SK-N-SH (cell line): ENCODE measurements around the gene KPNA5. TPM values are rescaled to one million over a fixed set of nuclear protein-coding genes. Genes with fewer than 3 reads are reported as not detected.

Experiments used
- CTCF ChIA-PET: fragments of 300-600, 350-600 bp; formaldehyde crosslinking; extraction: SDS; loops from one replicate; lab custom pipeline; 2021; lab: Yijun Ruan, JAX
- POLR2A ChIA-PET: fragments of 350-600 bp; sonication (Branson Sonifier 250); formaldehyde crosslinking; extraction: SDS; loops from one replicate; lab custom pipeline; 2020; ENCODE audit warnings: antibody characterized with exemption, inconsistent platforms; lab: Yijun Ruan, JAX
- DNase-seq: peaks from one replicate; pipeline ENCODE4 v3.0.0; 2012
- H2AFZ ChIP-seq: fragments of 200-600 bp; sonication (generic); 2 replicates; pipeline ENCODE4 v1.8.1; 2016; ENCODE audit warnings: antibody characterized with exemption, mild to moderate bottlenecking, low read depth
- H3F3A ChIP-seq: fragments of 200-600 bp; sonication (generic); replicated peaks from 2 replicates; pipeline ENCODE3; 2016; ENCODE audit warnings: antibody characterized with exemption, mild to moderate bottlenecking; ENCODE audit not compliant: insufficient read depth
- H3K27ac ChIP-seq, 2 experiments: fragments of 200-500 bp in 1 of 2; fragments of 200-600 bp in 1 of 2; sonication (Bioruptor generic) in 1 of 2; sonication (generic), shearing (Covaris generic) in 1 of 2; 2 replicates each; pipeline versions ENCODE4 v1.5.1 to v1.6.1; 2014 to 2016; ENCODE audit warnings: low read depth in 2 of 2, inconsistent platforms in 1 of 2, low read length in 1 of 2, mild to moderate bottlenecking in 1 of 2, mixed read lengths in 1 of 2
- H3K27me3 ChIP-seq: fragments of 200-600 bp; sonication (generic), shearing (Covaris generic); 2 replicates; pipeline ENCODE4 v1.6.1; 2016; ENCODE audit warnings: mixed run types; ENCODE audit not compliant: insufficient read depth
- H3K36me3 ChIP-seq, 2 experiments: fragments of 200-500 bp in 1 of 2; fragments of 200-600 bp in 1 of 2; sonication (Bioruptor generic) in 1 of 2; sonication (generic) in 1 of 2; replicated peaks in 1 of 2; 2 replicates each; pipeline versions ENCODE3 to v1.5.1; 2014 to 2016; ENCODE audit warnings: low read length in 1 of 2, mild to moderate bottlenecking in 1 of 2; ENCODE audit not compliant: insufficient read depth in 2 of 2, control insufficient read depth in 1 of 2
- H3K4me1 ChIP-seq, 2 experiments: fragments of 200-500 bp in 1 of 2; fragments of 200-600 bp in 1 of 2; sonication (Bioruptor generic) in 1 of 2; sonication (generic), shearing (Covaris generic) in 1 of 2; 2 replicates each; pipeline versions ENCODE4 v1.5.1 to v1.6.1; 2014 to 2016; ENCODE audit warnings: low read depth in 1 of 2, low read length in 1 of 2, mixed run types in 1 of 2; ENCODE audit not compliant: insufficient read depth in 2 of 2, control insufficient read depth in 1 of 2
- H3K4me2 ChIP-seq: fragments of 200-600 bp; sonication (generic), shearing (Covaris generic); 2 replicates; pipeline ENCODE4 v1.6.1; 2017; ENCODE audit warnings: mixed run types
- H3K4me3 ChIP-seq, 2 experiments: fragments of 200-500 bp in 1 of 2; fragments of 200-600 bp in 1 of 2; sonication (Bioruptor generic) in 1 of 2; sonication (generic), shearing (Covaris generic) in 1 of 2; 2 replicates each; pipeline versions ENCODE4 v1.5.1 to v1.8.1; 2014 to 2016; ENCODE audit warnings: low read depth in 2 of 2, inconsistent platforms in 1 of 2, low read length in 1 of 2, mild to moderate bottlenecking in 1 of 2, mixed read lengths in 1 of 2, moderate library complexity in 1 of 2
- H3K79me2 ChIP-seq: fragments of 200-600 bp; sonication (generic); 2 replicates; pipeline ENCODE4 v1.8.1; 2017; ENCODE audit warnings: mild to moderate bottlenecking; ENCODE audit not compliant: insufficient read depth
- H3K9ac ChIP-seq: fragments of 200-600 bp; sonication (generic); 2 replicates; pipeline ENCODE4 v1.6.1; 2017; ENCODE audit warnings: mixed run types
- H3K9me2 ChIP-seq: fragments of 200-600 bp; sonication (generic); 2 replicates; pipeline ENCODE4 v1.6.1; 2017; ENCODE audit warnings: mixed run types
- H3K9me3 ChIP-seq: fragments of 200-600 bp; sonication (generic); 2 replicates; pipeline ENCODE4 v1.6.1; 2017; ENCODE audit warnings: mixed run types, mild to moderate bottlenecking, moderate library complexity
- H4K20me1 ChIP-seq: fragments of 200-600 bp; sonication (generic); 2 replicates; pipeline ENCODE4 v1.6.1; 2017; ENCODE audit warnings: mild to moderate bottlenecking, mixed run types; ENCODE audit not compliant: insufficient read depth
- CHD2 ChIP-seq: fragments of 150-350 bp; IDR thresholded peaks from 2 replicates; pipeline ENCODE4 v1.6.1; 2018; ENCODE audit warnings: low read length; ENCODE audit not compliant: partially characterized antibody
- ELF1 ChIP-seq: IDR thresholded peaks from 2 replicates; pipeline ENCODE4 v1.4.0; 2012
- EP300 ChIP-seq, 2 experiments: IDR thresholded peaks; 2 replicates each; pipeline versions ENCODE4 v1.4.0 to v1.6.1; 2012; ENCODE audit warnings: borderline replicate concordance in 1 of 2, low read depth in 1 of 2, low read length in 1 of 2
- FOXJ3 ChIP-seq: sonication (generic); formaldehyde crosslinking; IDR thresholded peaks from 2 replicates; pipeline ENCODE4 v1.5.1; 2020; ENCODE audit warnings: mild to moderate bottlenecking, missing genetic modification reagents
- GABPA ChIP-seq: IDR thresholded peaks from 2 replicates; pipeline ENCODE4 v1.4.0; 2012; ENCODE audit warnings: low read depth, mild to moderate bottlenecking
- GATA2 ChIP-seq: sonication (generic); formaldehyde crosslinking; IDR thresholded peaks from 2 replicates; pipeline ENCODE4 v1.5.0; 2020; ENCODE audit warnings: mild to moderate bottlenecking, missing genetic modification reagents
- MEF2A ChIP-seq: IDR thresholded peaks from 2 replicates; pipeline ENCODE4 v1.4.0; 2012; ENCODE audit warnings: low read depth, borderline replicate concordance
- RCOR1 ChIP-seq: fragments of 150-350 bp; IDR thresholded peaks from 2 replicates; pipeline ENCODE4 v1.6.1; 2017; ENCODE audit warnings: antibody characterized with exemption, low read length
- SIN3A ChIP-seq: IDR thresholded peaks from 2 replicates; pipeline ENCODE4 v1.6.1; 2012; ENCODE audit warnings: low read depth, mild to moderate bottlenecking, low read length, moderate library complexity, borderline replicate concordance
- TEAD4 ChIP-seq: IDR thresholded peaks from 2 replicates; pipeline ENCODE4 v1.4.0; 2012; ENCODE audit warnings: mild to moderate bottlenecking, borderline replicate concordance; ENCODE audit not compliant: insufficient read depth
- WGBS: methylation state at CpG from one replicate; pipeline ENCODE4 v1.1.6; 2017; ENCODE audit warnings: low lambda C conversion rate; 5-methylcytosine and 5-hydroxymethylcytosine counted together
- polyA plus RNA-seq, 3 experiments: library from polyadenylated mRNA; depleted of rRNA; stranded (reverse); fragments of >200 nt; gene quantifications; 2 replicates each; pipeline ENCODE4 v1.2.3, GENCODE V29; 2012
- TF ChIP-seq, protein P1 (sequence below): IDR thresholded peaks from 2 replicates; pipeline ENCODE4 v1.4.0; 2012; ENCODE audit warnings: low read depth
- TF ChIP-seq, protein P2 (sequence below): IDR thresholded peaks from 2 replicates; pipeline ENCODE4 v1.4.0; 2012; ENCODE audit warnings: low read depth, borderline replicate concordance
- TF ChIP-seq, protein P3 (sequence below): fragments of 150-350 bp; IDR thresholded peaks from 2 replicates; pipeline ENCODE4 v1.6.1; 2017; ENCODE audit warnings: antibody characterized with exemption, low read length, low read depth, borderline replicate concordance

Gene KPNA5
- polyA plus RNA-seq, 1 of the 3 experiments (the other 2 are of a cell fraction), result 1.9 TPM

DNA sequence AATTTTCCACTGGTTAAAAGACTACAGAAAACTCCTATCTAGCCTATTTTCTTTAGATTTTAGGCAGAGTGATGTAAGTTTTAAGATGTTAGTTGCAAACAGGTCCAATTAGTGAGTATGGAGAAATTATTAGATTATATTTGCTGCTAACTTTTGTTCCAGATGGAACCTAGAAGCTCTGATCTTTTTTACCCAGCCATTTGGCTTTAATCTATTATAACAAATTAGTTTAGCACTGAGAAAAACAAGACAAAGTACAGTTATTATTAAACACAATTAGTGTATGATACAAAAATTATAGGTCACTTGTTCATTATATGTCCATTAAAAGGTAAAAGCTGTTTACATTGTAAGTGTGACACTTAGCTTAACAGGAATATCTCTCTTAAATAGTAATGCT lies 82.0 kb downstream of the KPNA5 start:
- no peaks in the 10 kb centered on the region for H3K9me3 ChIP-seq
- TF ChIP-seq EP300 (IDR thresholded peaks at IDR 0.05; ENCODE audit: borderline replicate concordance in 1 of 2, low read depth in 1 of 2, low read length in 1 of 2) (peak in 1 of 2 experiments; percentile 58; a peak in 1 of 4 replicates), GATA2 (CRISPR knock-in tag) (no peak), TEAD4 (no peak), FOXJ3 (CRISPR knock-in tag) (no peak), SIN3A (no peak), RCOR1 (peak; percentile 51; the same call in 1 of the 2 replicates), CHD2 (peak; percentile 38), ELF1 (no peak), GABPA (no peak), MEF2A (no peak)
- TF ChIP-seq, protein P1, sequence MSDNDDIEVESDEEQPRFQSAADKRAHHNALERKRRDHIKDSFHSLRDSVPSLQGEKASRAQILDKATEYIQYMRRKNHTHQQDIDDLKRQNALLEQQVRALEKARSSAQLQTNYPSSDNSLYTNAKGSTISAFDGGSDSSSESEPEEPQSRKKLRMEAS, result no peak
- TF ChIP-seq, protein P2, sequence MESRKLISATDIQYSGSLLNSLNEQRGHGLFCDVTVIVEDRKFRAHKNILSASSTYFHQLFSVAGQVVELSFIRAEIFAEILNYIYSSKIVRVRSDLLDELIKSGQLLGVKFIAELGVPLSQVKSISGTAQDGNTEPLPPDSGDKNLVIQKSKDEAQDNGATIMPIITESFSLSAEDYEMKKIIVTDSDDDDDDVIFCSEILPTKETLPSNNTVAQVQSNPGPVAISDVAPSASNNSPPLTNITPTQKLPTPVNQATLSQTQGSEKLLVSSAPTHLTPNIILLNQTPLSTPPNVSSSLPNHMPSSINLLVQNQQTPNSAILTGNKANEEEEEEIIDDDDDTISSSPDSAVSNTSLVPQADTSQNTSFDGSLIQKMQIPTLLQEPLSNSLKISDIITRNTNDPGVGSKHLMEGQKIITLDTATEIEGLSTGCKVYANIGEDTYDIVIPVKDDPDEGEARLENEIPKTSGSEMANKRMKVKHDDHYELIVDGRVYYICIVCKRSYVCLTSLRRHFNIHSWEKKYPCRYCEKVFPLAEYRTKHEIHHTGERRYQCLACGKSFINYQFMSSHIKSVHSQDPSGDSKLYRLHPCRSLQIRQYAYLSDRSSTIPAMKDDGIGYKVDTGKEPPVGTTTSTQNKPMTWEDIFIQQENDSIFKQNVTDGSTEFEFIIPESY, result no peak
- TF ChIP-seq, protein P3, sequence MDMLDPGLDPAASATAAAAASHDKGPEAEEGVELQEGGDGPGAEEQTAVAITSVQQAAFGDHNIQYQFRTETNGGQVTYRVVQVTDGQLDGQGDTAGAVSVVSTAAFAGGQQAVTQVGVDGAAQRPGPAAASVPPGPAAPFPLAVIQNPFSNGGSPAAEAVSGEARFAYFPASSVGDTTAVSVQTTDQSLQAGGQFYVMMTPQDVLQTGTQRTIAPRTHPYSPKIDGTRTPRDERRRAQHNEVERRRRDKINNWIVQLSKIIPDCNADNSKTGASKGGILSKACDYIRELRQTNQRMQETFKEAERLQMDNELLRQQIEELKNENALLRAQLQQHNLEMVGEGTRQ, result no peak
- TF ChIP-seq, all 33 proteins: peak for 3
- ChIA-PET POLR2A (interaction anchor here (1.2 kb wide), 1 partner anchor 82 kb away, joined by 3 read pairs; the partner anchor contains the start of gene KPNA5), CTCF (interaction anchor here (1.0 to 1.3 kb wide), 2 partner anchors 13 to 15 kb away, joined by 3 to 5 read pairs; no protein-coding TSS in a partner anchor)
- Histone ChIP-seq H3K79me2 (no peaks in the 10 kb centered on the region), H2AFZ (no peak overlapping the region), H3K9me2 (no peaks in the 10 kb centered on the region), H3K4me2 (no peak overlapping the region), H3K27ac (peak overlapping the region in 1 of 2 experiments; percentile 75; a peak in 2 of 4 replicates), H3K36me3 (no peaks in the 10 kb centered on the region), H3K4me3 (no peak overlapping the region), H3K4me1 (peaks cover 0 to 11% of the 10 kb centered on the region in 2 experiments; a peak in 2 of 4 replicates), H3F3A (no peaks in the 10 kb centered on the region), H4K20me1 (no peaks in the 10 kb centered on the region), H3K27me3 (peaks cover 14% of the 10 kb centered on the region; the same call in 1 of the 2 replicates), H3K9ac (no peak overlapping the region)
- peak; percentile 36 for DNase-seq

DNA sequence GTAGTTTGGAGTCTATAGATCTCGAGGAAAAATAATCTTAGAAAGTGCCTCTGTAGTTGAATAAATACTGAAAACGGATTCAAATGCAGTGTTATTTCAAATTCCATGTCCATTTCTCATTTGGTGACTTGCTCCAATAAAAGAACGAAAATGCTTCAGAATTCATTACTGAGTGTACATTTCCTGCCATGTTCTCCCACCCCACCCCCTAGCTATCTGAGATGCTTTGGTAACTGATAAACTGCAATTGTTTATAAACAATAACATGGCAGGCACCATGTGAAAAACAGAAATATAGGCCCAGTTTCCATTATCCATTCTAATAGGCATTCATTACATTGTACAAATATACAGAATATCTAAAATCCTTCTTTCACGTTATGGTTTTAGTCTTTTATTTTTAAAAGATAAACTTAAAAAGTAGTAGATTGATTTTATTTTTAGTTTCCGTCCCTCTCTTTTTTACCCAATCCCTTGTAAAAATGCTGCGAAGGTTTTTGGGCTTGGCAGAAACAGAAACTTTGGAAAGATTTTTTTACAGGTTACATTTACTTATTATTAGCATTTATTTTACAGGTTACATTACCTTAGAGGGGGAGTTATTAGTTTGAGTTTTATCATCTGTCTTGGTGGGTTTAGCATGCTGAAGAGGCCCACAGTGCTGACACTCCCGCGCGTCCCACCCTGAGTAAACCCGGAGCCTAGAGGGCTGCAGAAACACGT lies 83.1 kb downstream of the KPNA5 start:
- peaks cover 14% of the 10 kb centered on the region; the same call in 1 of the 2 replicates for H3K27me3 ChIP-seq
- no peak overlapping the region for H3K9ac ChIP-seq
- no peak overlapping the region for H2AFZ ChIP-seq
- no peaks in the 10 kb centered on the region for H3K79me2 ChIP-seq
- H3K4me2 ChIP-seq, result no peak overlapping the region
- no peak overlapping the region for H3K4me3 ChIP-seq
- peaks cover 0 to 11% of the 10 kb centered on the region in 2 experiments; a peak in 2 of 4 replicates for H3K4me1 ChIP-seq
- 68% methylated on average over 11 of the region's 11 CpGs for WGBS
- no peaks in the 10 kb centered on the region for H3K36me3 ChIP-seq
- no peaks in the 10 kb centered on the region for H3K9me2 ChIP-seq
- DNase-seq, result peak; percentile 17
- no peaks in the 10 kb centered on the region for H3K9me3 ChIP-seq
- ChIA-PET CTCF (interaction anchor here (1.0 to 2.0 kb wide), 3 partner anchors 14 to 16 kb away, joined by 3 to 9 read pairs (median 5); no protein-coding TSS in a partner anchor), POLR2A (interaction anchor here (1.2 kb wide), 1 partner anchor 83 kb away, joined by 3 read pairs; the partner anchor contains the start of gene KPNA5)
- no peaks in the 10 kb centered on the region for H4K20me1 ChIP-seq
- TF ChIP-seq RCOR1 (no peak), FOXJ3 (CRISPR knock-in tag) (no peak)
- H3F3A ChIP-seq, result no peaks in the 10 kb centered on the region
- H3K27ac ChIP-seq, result peak overlapping the region in 1 of 2 experiments; percentile 75; a peak in 2 of 4 replicates
